IMR-90 (cell line): ENCODE results near the gene ARL14EP. TPM values are rescaled to one million over a fixed set of nuclear protein-coding genes. Genes with fewer than 3 reads are reported as not detected.

Source experiments
- ATAC-seq: fragments of 200-7000 bp; cut with Tn5 transposase; 2 replicates; pipeline ENCODE4 v1.9.1; 2020; ENCODE audit warnings: low read depth, mild to moderate bottlenecking, moderate library complexity
- BruUV-seq: library from RNA; stranded (reverse); fragments of 400-500 nt; replicated peaks from 2 replicates; lab custom pipeline; 2021; lab: Mats Ljungman, UMichigan
- CTCF ChIA-PET: fragments of 300-600 bp; formaldehyde crosslinking; extraction: SDS; loops from one replicate; lab custom pipeline; 2021; ENCODE audit warnings: antibody characterized with exemption; lab: Yijun Ruan, JAX
- POLR2A ChIA-PET: fragments of 300-600 bp; sonication (Branson Sonifier 250); formaldehyde crosslinking; loops from one replicate; lab custom pipeline; 2022; ENCODE audit warnings: antibody characterized with exemption; ENCODE audit not compliant: unreplicated experiment; lab: Charles Lee
- DNase-seq: peaks from one replicate; pipeline ENCODE4 v3.0.0; 2013
- H2AFZ ChIP-seq: replicated peaks from 2 replicates; pipeline ENCODE3; 2013; ENCODE audit warnings: low read length, mild to moderate bottlenecking; ENCODE audit not compliant: poor library complexity
- H2AK5ac ChIP-seq: 2 replicates; pipeline ENCODE4 v1.6.1; 2013; ENCODE audit warnings: low read depth, low read length, inconsistent platforms
- H2AK9ac ChIP-seq: replicated peaks from 2 replicates; pipeline ENCODE3; 2013; ENCODE audit warnings: mild to moderate bottlenecking, low read depth, low read length, moderate library complexity; ENCODE audit not compliant: poor library complexity
- H2BK120ac ChIP-seq: 2 replicates; pipeline ENCODE4 v1.6.1; 2013; ENCODE audit warnings: low read depth, low read length, inconsistent platforms
- H2BK15ac ChIP-seq: 3 replicates; pipeline ENCODE4 v1.6.1; 2013; ENCODE audit warnings: low read depth, low read length, inconsistent platforms
- H2BK20ac ChIP-seq: 2 replicates; pipeline ENCODE4 v1.6.1; 2013; ENCODE audit warnings: low read depth, mild to moderate bottlenecking, inconsistent platforms, low read length, moderate library complexity
- H2BK5ac ChIP-seq: 2 replicates; pipeline ENCODE4 v1.6.1; 2013; ENCODE audit warnings: mild to moderate bottlenecking, low read depth, low read length, inconsistent platforms; ENCODE audit not compliant: poor library complexity, severe bottlenecking
- H3K14ac ChIP-seq: replicated peaks from 2 replicates; pipeline ENCODE4 v1.6.1; 2013; ENCODE audit warnings: low read depth, low read length, inconsistent platforms
- H3K18ac ChIP-seq: 2 replicates; pipeline ENCODE4 v1.6.1; 2013; ENCODE audit warnings: low read depth, low read length, control low read depth
- H3K23ac ChIP-seq: 2 replicates; pipeline ENCODE4 v1.6.1; 2013; ENCODE audit warnings: low read depth, low read length, inconsistent platforms
- H3K27ac ChIP-seq: 2 replicates; pipeline ENCODE4 v1.5.1; 2013; ENCODE audit warnings: mild to moderate bottlenecking, control low read depth, low read length; ENCODE audit not compliant: insufficient read depth
- H3K27me3 ChIP-seq: 2 replicates; pipeline ENCODE4 v1.6.1; 2013; ENCODE audit warnings: low read length; ENCODE audit not compliant: control insufficient read depth, insufficient read depth
- H3K36me3 ChIP-seq: 2 replicates; pipeline ENCODE4 v1.6.1; 2013; ENCODE audit warnings: low read length, mixed read lengths; ENCODE audit not compliant: control insufficient read depth, insufficient read depth
- H3K4ac ChIP-seq: 2 replicates; pipeline ENCODE4 v1.6.1; 2013; ENCODE audit warnings: low read depth, low read length, inconsistent platforms
- H3K4me1 ChIP-seq: 2 replicates; pipeline ENCODE4 v1.6.1; 2013; ENCODE audit warnings: low read length, mixed read lengths; ENCODE audit not compliant: control insufficient read depth, insufficient read depth
- H3K4me2 ChIP-seq: 2 replicates; pipeline ENCODE4 v1.6.1; 2013; ENCODE audit warnings: low read depth, mild to moderate bottlenecking, control low read depth, low read length, moderate library complexity
- H3K4me3 ChIP-seq: 2 replicates; pipeline ENCODE4 v1.5.1; 2013; ENCODE audit warnings: low read depth, mild to moderate bottlenecking, control low read depth, low read length, moderate library complexity; ENCODE audit not compliant: insufficient read depth
- H3K56ac ChIP-seq: 2 replicates; pipeline ENCODE4 v1.6.1; 2013; ENCODE audit warnings: low read length, inconsistent platforms; ENCODE audit not compliant: insufficient read depth; ENCODE audit errors: extremely low read depth
- H3K79me1 ChIP-seq, 2 experiments: 2 replicates each; pipeline ENCODE4 v1.6.1; 2013; ENCODE audit warnings: low read length in 2 of 2, inconsistent platforms in 1 of 2, low read depth in 1 of 2
- H3K9ac ChIP-seq: 2 replicates; pipeline ENCODE4 v1.6.1; 2013; ENCODE audit warnings: low read depth, low read length, control low read depth
- H3K9me1 ChIP-seq: 2 replicates; pipeline ENCODE4 v1.6.1; 2013; ENCODE audit warnings: low read length, inconsistent platforms; ENCODE audit not compliant: insufficient read depth
- H3K9me3 ChIP-seq: 2 replicates; pipeline ENCODE4 v1.6.1; 2013; ENCODE audit warnings: low read length; ENCODE audit not compliant: control insufficient read depth, insufficient read depth
- H4K20me1 ChIP-seq: 2 replicates; pipeline ENCODE4 v1.6.1; 2013; ENCODE audit warnings: low read length, inconsistent platforms; ENCODE audit not compliant: insufficient read depth
- H4K5ac ChIP-seq: 2 replicates; pipeline ENCODE4 v1.6.1; 2013; ENCODE audit warnings: mild to moderate bottlenecking, low read depth, low read length, control low read depth
- H4K8ac ChIP-seq, 2 experiments: 2 replicates each; pipeline ENCODE4 v1.6.1; 2013; ENCODE audit warnings: low read depth in 2 of 2, low read length in 2 of 2, control low read depth in 1 of 2, inconsistent platforms in 1 of 2
- H4K91ac ChIP-seq: 2 replicates; pipeline ENCODE4 v1.6.1; 2013; ENCODE audit warnings: low read depth, low read length, inconsistent platforms; ENCODE audit not compliant: insufficient read depth
- BHLHE40 ChIP-seq: fragments of 150-350 bp; IDR thresholded peaks from 2 replicates; pipeline ENCODE4 v1.6.1; 2016; ENCODE audit warnings: mild to moderate bottlenecking, low read depth, low read length
- CEBPB ChIP-seq: IDR thresholded peaks from 2 replicates; pipeline ENCODE4 v1.6.1; 2012; ENCODE audit warnings: low read depth, low read length, improper control_type of control experiment
- FOS ChIP-seq: fragments of 150-350 bp; IDR thresholded peaks from 2 replicates; pipeline ENCODE4 v1.6.1; 2016; ENCODE audit warnings: low read depth, low read length
- MXI1 ChIP-seq: IDR thresholded peaks from 2 replicates; pipeline ENCODE4 v1.6.1; 2012; ENCODE audit warnings: low read depth, mild to moderate bottlenecking, low read length, moderate library complexity, borderline replicate concordance
- RAD21 ChIP-seq: IDR thresholded peaks from 2 replicates; pipeline ENCODE4 v1.6.1; 2012; ENCODE audit warnings: low read length, improper control_type of control experiment
- RCOR1 ChIP-seq: IDR thresholded peaks from 2 replicates; pipeline ENCODE4 v1.6.1; 2012; ENCODE audit warnings: mild to moderate bottlenecking, low read length, improper control_type of control experiment; ENCODE audit not compliant: insufficient replicate concordance
- RFX5 ChIP-seq: IDR thresholded peaks from 2 replicates; pipeline ENCODE4 v1.8.0; 2012; ENCODE audit warnings: low read depth, mild to moderate bottlenecking, low read length, moderate library complexity
- SMC3 ChIP-seq: fragments of 150-350 bp; IDR thresholded peaks from 2 replicates; pipeline ENCODE4 v1.6.1; 2016; ENCODE audit warnings: low read depth, mild to moderate bottlenecking, antibody characterized with exemption, low read length, moderate library complexity
- dilution Hi-C: fragments of 300-500 bp; cut with HindIII; formaldehyde crosslinking; loops from one replicate; pipeline ENCODE4 v1.14.3; 2018; ENCODE audit warnings: low sequenced_read_pairs; ENCODE audit not compliant: unreplicated experiment
- in situ Hi-C: fragments of 300-500 bp; cut with MboI; formaldehyde crosslinking; loops from 3 replicates; pipeline ENCODE4 v1.14.3; 2019; ENCODE audit warnings: low sequenced_read_pairs, inconsistent platforms, mixed read lengths
- intact Hi-C: fragments of 100-400 bp; cut with micrococcal nuclease; formaldehyde crosslinking; loops from 2 replicates; pipeline ENCODE4 v1.10.0; 2022
- polyA plus RNA-seq, 3 experiments: library from polyadenylated mRNA; depleted of rRNA; stranded (reverse); fragments of >200 nt; gene quantifications; 2 replicates each; pipeline ENCODE4 v1.2.3, GENCODE V29; 2012; ENCODE audit warnings: low replicate concordance in 1 of 3
- total RNA-seq: library from RNA; depleted of rRNA; stranded (reverse); fragments of >200 nt; gene quantifications from 2 replicates; pipeline ENCODE4 v1.2.3, GENCODE V29; 2012

Gene ARL14EP
- total and polyA plus RNA-seq, 2 of the 4 experiments (the other 2 are of a cell fraction), result 13.8 to 15.7 TPM

GRCh38 chr11:30344085-30344484, 21.2 kb downstream of the ARL14EP start:
- intact Hi-C loops (no loop called here), in situ Hi-C loops (loop anchor here (10.0 kb wide), 1 partner anchor 581 kb away; no protein-coding TSS in a partner anchor), dilution Hi-C loops (no loop called here)
- Histone ChIP-seq H2BK5ac (no peak overlapping the region), H3K4me2 (no peak overlapping the region), H3K18ac (no peak overlapping the region), H3K4me1 (no peaks in the 10 kb centered on the region), H3K14ac (no peak overlapping the region), H2AK5ac (no peak overlapping the region), H4K8ac (no peak overlapping the region), H3K9me1 (peaks cover 2% of the 10 kb centered on the region; the same call in 1 of the 2 replicates), H2AK9ac (no peak overlapping the region), H2BK15ac (no peak overlapping the region), H3K4me3 (no peak overlapping the region), H2BK120ac (no peak overlapping the region), H2BK20ac (no peak overlapping the region), H2AFZ (no peak overlapping the region), H3K79me1 (no peaks in the 10 kb centered on the region), H4K5ac (no peak overlapping the region), H3K9ac (no peak overlapping the region), H3K4ac (no peak overlapping the region), H4K20me1 (no peaks in the 10 kb centered on the region), H3K9me3 (no peaks in the 10 kb centered on the region), H3K56ac (no peak overlapping the region), H3K27me3 (no peaks in the 10 kb centered on the region), H3K27ac (no peak overlapping the region), H3K23ac (no peak overlapping the region), H3K36me3 (no peaks in the 10 kb centered on the region), H4K91ac (no peak overlapping the region)
- ChIA-PET POLR2A (interaction anchor here (0.5 kb wide), 1 partner anchor 515 kb away, joined by 3 read pairs; no protein-coding TSS in a partner anchor), CTCF (interaction anchor here (0.6 to 1.2 kb wide), 3 partner anchors 13 to 571 kb away, joined by 3 to 5 read pairs (median 4); no protein-coding TSS in a partner anchor)
- ATAC-seq, result no peak
- no peak for DNase-seq
- no TSS peak for BruUV-seq
- TF ChIP-seq FOS, result no peak
- TF ChIP-seq SMC3, result no peak
- no peak for TF ChIP-seq MXI1
- no peak for TF ChIP-seq RAD21
- TF ChIP-seq CEBPB, result no peak
- TF ChIP-seq RCOR1, result no peak
- no peak for TF ChIP-seq BHLHE40
- no peak for TF ChIP-seq RFX5
